ENCODE measurements around the gene PNMA8B. TPM values are rescaled to one million over a fixed set of nuclear protein-coding genes. Genes with fewer than 3 reads are reported as not detected.

Gene PNMA8B
- total and polyA plus RNA-seq, 12 donors = 7.6 to 63.4 (median 29.3) TPM

- no peaks in the 10 kb centered on the region for H3K9me3 ChIP-seq (replicated peaks in 1 of 3)
- intact Hi-C loops (cut with DNase I) = no loop called here
- TF ChIP-seq CTCF (IDR thresholded peaks at IDR 0.05) = no peak
- no peak for TF ChIP-seq POLR2A (IDR thresholded peaks at IDR 0.05)
Measured at GRCh38 chr19:46450737-46451136, 44.9 kb downstream of the PNMA8B start.

GRCh38 chr19:46449228-46449627, 46.4 kb downstream of the PNMA8B start:
- TF ChIP-seq POLR2A (IDR thresholded peaks at IDR 0.05) (no peak), CTCF (IDR thresholded peaks at IDR 0.05) (no peak)
- no peak overlapping the region for H3K27ac ChIP-seq
- H3K27me3 ChIP-seq = no peaks in the 10 kb centered on the region
- no peak overlapping the region for H3K4me3 ChIP-seq
- H3K4me1 ChIP-seq (replicated peaks in 1 of 2) = no peaks in the 10 kb centered on the region
- no peaks in the 10 kb centered on the region for H3K36me3 ChIP-seq (replicated peaks in 1 of 2)
- no peak for DNase-seq
- intact Hi-C loops (cut with DNase I) = no loop called here
- WGBS, 4 donors = 58 to 65% (median 64%) methylated on average over 7 of the region's 7 CpGs
- H3K9me3 ChIP-seq (replicated peaks in 1 of 3) = no peaks in the 10 kb centered on the region

More at GRCh38 chr19:46450737-46451136, 44.9 kb downstream of the PNMA8B start:
- Histone ChIP-seq H3K27me3 (no peaks in the 10 kb centered on the region), H3K27ac (no peak overlapping the region), H3K4me1 (replicated peaks in 1 of 2) (no peaks in the 10 kb centered on the region), H3K36me3 (replicated peaks in 1 of 2) (no peaks in the 10 kb centered on the region), H3K4me3 (no peak overlapping the region)
- no peak for DNase-seq
- 76 to 83% (median 79%) methylated on average over 5 of the region's 5 CpGs for WGBS, 4 donors

GRCh38 chr19:46448601-46449000, 47.1 kb downstream of the PNMA8B start:
- TF ChIP-seq POLR2A (IDR thresholded peaks at IDR 0.05) (no peak), CTCF (IDR thresholded peaks at IDR 0.05) (no peak)
- peaks cover 0 to 4% of the 10 kb centered on the region in 2 donors for H3K4me1 ChIP-seq (replicated peaks in 1 of 2)

GRCh38 chr19:46447824-46448223, 47.8 kb downstream of the PNMA8B start:
- intact Hi-C loops (cut with DNase I) = no loop called here
- Histone ChIP-seq H3K4me3 (no peak overlapping the region), H3K9me3 (replicated peaks in 1 of 3) (no peaks in the 10 kb centered on the region), H3K27me3 (no peaks in the 10 kb centered on the region), H3K4me1 (replicated peaks in 1 of 2) (peaks cover 2 to 9% of the 10 kb centered on the region in 2 donors), H3K36me3 (replicated peaks in 1 of 2) (no peaks in the 10 kb centered on the region), H3K27ac (no peak overlapping the region)
- TF ChIP-seq CTCF (IDR thresholded peaks at IDR 0.05) (no peak), POLR2A (IDR thresholded peaks at IDR 0.05) (no peak)
- 67 to 88% (median 76%) methylated on average over 4 to 5 of the region's 5 CpGs for WGBS, 4 donors
- DNase-seq = no peak

More at GRCh38 chr19:46448601-46449000, 47.1 kb downstream of the PNMA8B start:
- WGBS, 4 donors = 85 to 91% (median 89%) methylated on average over 10 of the region's 10 CpGs
- intact Hi-C loops (cut with DNase I) = no loop called here
- Histone ChIP-seq H3K36me3 (replicated peaks in 1 of 2) (no peaks in the 10 kb centered on the region), H3K4me3 (no peak overlapping the region), H3K27ac (no peak overlapping the region), H3K9me3 (replicated peaks in 1 of 3) (no peaks in the 10 kb centered on the region), H3K27me3 (no peaks in the 10 kb centered on the region)
- no peak for DNase-seq
